Breast epithelium (tissue), 4 donors: Measurements from ENCODE around the gene ARHGAP4. TPM values are rescaled to one million over a fixed set of nuclear protein-coding genes. Genes with fewer than 3 reads are reported as not detected.

Experiments used
- DNase-seq, 2 donors: peaks; one replicate each; pipeline ENCODE4 v3.0.0-alpha.2; 2019; ENCODE audit warnings: low spot score in 2 of 2
- H3K27ac ChIP-seq, 2 donors: fragments of 200-600 bp; sonication (generic) in 1 of 2; one replicate each; pipeline ENCODE4 v1.5.1; 2016 to 2019; ENCODE audit warnings: mild to moderate bottlenecking in 1 of 2
- H3K27me3 ChIP-seq, 2 donors: fragments of 200-600 bp; sonication (generic) in 1 of 2; one replicate each; pipeline versions ENCODE4 v1.5.1 to v1.6.0; 2017 to 2019; ENCODE audit warnings: control low read depth in 1 of 2, mild to moderate bottlenecking in 1 of 2
- H3K36me3 ChIP-seq: fragments of 200-600 bp; one replicate; pipeline ENCODE4 v1.5.1; 2019
- H3K4me1 ChIP-seq, 2 donors: fragments of 200-600 bp; sonication (generic); one replicate each; pipeline ENCODE4 v1.5.1; 2016 to 2019; ENCODE audit warnings: control low read depth in 1 of 2
- H3K4me3 ChIP-seq, 3 donors: fragments of 200-600 bp; sonication (generic); 1 replicate in 2 of 3; 2 replicates in 1 of 3; pipeline ENCODE4 v1.5.1; 2016 to 2019; ENCODE audit warnings: mild to moderate bottlenecking in 3 of 3, moderate library complexity in 2 of 3
- H3K9me3 ChIP-seq, 2 donors: fragments of 200-600 bp; sonication (generic) in 1 of 2; one replicate each; pipeline ENCODE4 v1.5.1; 2016 to 2019; ENCODE audit warnings: control low read depth in 1 of 2
- CTCF ChIP-seq, 3 donors: fragments of 450-650 bp; IDR thresholded peaks; one replicate each; pipeline ENCODE4 v1.5.1; 2016 to 2017; ENCODE audit warnings: antibody characterized with exemption in 3 of 3, mild to moderate bottlenecking in 3 of 3, moderate library complexity in 3 of 3
- POLR2A ChIP-seq: fragments of 450-650 bp; IDR thresholded peaks from one replicate; pipeline ENCODE4 v1.6.1; 2016; ENCODE audit warnings: antibody characterized with exemption, mild to moderate bottlenecking, moderate library complexity
- POLR2AphosphoS5 ChIP-seq, 3 donors: sonication (generic); formaldehyde crosslinking; IDR thresholded peaks; one replicate each; pipeline ENCODE4 v1.6.1; 2017; ENCODE audit warnings: antibody characterized with exemption in 3 of 3
- intact Hi-C: fragments of 100-400 bp; cut with DNase I; formaldehyde crosslinking; loops from one replicate; pipeline ENCODE4 v1.15.1; 2023; ENCODE audit warnings: low total_unique reads
- total RNA-seq, 3 donors: library from RNA; depleted of rRNA; stranded (reverse); fragments of >200 nt; gene quantifications; one replicate each; pipeline ENCODE4 v1.1.0, GENCODE V29; 2016

The ARHGAP4 gene
- total RNA-seq, 3 donors from 2014 or later = 18.4 to 21.5 (median 19.8) TPM

DNA sequence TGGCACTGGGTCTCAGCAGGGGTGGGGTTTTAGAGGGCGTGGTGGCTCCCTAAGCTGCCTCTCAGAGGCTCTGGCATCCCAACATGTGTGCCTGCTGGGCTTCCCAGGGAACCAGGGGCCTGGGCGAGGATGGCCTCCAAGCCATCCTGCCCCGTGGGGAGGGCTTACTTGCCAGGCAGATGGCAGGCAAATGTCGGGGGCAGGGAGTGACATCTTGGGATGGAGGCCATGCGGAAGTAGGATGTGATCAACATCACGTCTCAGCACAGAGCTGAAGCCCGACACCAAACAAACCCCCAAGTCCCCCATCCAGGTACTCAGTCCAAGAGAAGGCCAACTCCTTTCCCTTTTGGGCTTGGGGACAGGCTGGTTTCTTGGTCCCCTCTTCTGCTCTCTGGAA lies 44.8 kb downstream of the ARHGAP4 start:
- H3K27me3 ChIP-seq = peaks cover 6 to 94% of the 10 kb centered on the region in 2 donors

DNA sequence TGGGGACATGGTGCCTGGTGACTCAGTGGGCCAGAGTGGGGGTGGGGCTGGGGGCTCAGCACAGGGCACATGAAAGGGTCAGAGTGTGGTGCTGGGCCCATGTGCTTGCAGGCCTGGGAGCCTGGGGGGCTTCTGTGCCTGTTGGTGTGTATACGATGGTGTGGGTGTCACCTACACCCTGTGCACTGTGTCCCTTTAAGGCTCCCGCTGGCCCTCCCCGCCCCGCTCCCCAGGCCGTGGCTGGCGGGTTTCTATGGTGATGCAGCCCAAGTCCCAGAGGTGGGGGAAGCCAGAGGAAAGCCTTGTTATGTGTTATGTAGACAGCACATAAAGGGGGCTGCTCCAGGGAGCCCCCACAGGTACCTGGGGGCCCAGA lies 45.6 kb downstream of the ARHGAP4 start:
- Histone ChIP-seq H3K9me3 (no peaks in the 10 kb centered on the region), H3K4me1 (no peaks in the 10 kb centered on the region), H3K27ac (no peak overlapping the region), H3K27me3 (peaks cover 5 to 97% of the 10 kb centered on the region in 2 donors), H3K4me3 (no peak overlapping the region), H3K36me3 (no peaks in the 10 kb centered on the region)
- intact Hi-C loops = no loop called here
- DNase-seq = no peak
- TF ChIP-seq CTCF (IDR thresholded peaks at IDR 0.05) (no peak), POLR2A (no peak), POLR2AphosphoS5 (IDR thresholded peaks at IDR 0.05) (no peak)

More for the DNA sequence above, 44.8 kb downstream of the ARHGAP4 start:
- DNase-seq = no peak
- intact Hi-C loops = no loop called here
- TF ChIP-seq POLR2A (no peak), CTCF (IDR thresholded peaks at IDR 0.05) (no peak), POLR2AphosphoS5 (IDR thresholded peaks at IDR 0.05) (no peak)
- no peak overlapping the region for H3K4me3 ChIP-seq
- no peaks in the 10 kb centered on the region for H3K4me1 ChIP-seq
- no peak overlapping the region for H3K27ac ChIP-seq
- no peaks in the 10 kb centered on the region for H3K36me3 ChIP-seq
- H3K9me3 ChIP-seq = no peaks in the 10 kb centered on the region

DNA sequence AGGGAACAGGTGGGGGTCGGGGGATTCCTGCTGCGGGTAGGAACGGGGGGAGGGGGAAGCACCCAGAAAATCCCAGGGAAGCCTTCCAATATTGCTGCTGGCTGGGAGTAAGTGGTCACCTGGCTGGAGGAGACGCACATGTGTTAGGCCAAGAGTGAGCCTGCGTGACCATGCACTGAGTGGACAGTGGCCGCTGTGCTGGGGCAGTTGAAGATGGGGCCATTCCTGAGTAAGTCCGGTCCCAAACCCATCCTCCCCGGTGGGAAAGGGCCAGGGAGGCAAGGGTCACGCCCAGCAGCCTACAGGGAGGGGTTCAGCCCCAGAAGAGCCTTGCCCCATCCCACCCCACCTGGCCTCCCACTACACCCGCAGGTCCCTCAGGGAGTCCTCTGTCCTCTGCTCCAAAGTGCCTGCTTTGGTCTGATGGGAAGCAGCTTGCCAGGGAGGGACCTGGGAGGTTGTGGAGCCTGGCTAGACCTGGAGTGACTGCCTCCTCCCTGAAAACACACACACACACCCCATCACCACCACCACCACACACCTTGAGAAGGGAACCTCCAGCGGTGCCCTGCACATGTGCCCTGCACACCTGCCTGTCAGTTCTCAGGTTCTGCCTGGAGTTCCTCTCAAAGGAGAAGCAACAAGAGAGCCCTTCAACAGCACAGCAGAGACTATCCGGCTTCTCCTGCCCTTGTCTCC lies 46.2 kb downstream of the ARHGAP4 start:
- Histone ChIP-seq H3K9me3 (no peaks in the 10 kb centered on the region), H3K4me3 (no peak overlapping the region), H3K27me3 (peaks cover 3 to 96% of the 10 kb centered on the region in 2 donors), H3K4me1 (no peaks in the 10 kb centered on the region), H3K27ac (no peak overlapping the region), H3K36me3 (no peaks in the 10 kb centered on the region)
- intact Hi-C loops = no loop called here
- TF ChIP-seq CTCF (IDR thresholded peaks at IDR 0.05) = no peak
- TF ChIP-seq POLR2AphosphoS5 (IDR thresholded peaks at IDR 0.05) = no peak
- no peak for TF ChIP-seq POLR2A
- no peak for DNase-seq

DNA sequence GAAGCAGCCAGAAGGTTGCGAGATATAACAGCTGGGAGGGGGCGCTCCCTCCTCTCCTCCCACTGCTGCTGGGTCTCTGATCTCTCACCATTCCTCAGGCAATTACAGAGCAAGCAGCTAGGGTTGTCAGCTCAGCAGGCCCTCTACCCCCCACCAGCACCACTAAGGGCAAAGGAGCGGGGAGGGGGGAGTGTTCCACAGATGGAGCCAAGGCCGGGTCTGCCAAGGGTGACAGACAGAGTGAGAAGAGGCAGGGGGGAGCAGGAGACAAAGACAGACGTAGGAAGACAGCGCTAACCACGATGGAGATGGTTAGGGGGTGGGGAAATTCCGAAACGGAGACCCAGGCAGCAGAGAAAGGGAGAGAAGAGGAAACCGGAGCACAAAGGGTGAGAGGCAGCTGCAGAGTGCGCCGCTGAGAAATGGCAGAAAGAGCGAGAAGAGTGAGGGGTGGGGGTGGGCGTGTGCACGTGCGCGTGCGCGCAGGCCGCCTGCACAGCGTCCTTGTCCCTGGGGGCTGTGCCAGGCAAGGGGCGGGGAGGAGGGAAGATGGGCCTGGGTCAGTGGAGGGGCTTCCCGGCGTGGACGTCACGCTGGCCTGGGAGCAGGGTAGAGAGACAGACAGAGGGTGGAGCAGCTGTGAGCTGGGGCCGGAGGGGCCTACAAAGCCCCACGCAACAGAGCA lies 47.0 kb downstream of the ARHGAP4 start:
- no peak for DNase-seq
- no peaks in the 10 kb centered on the region for H3K36me3 ChIP-seq
- intact Hi-C loops = no loop called here

More for the DNA sequence above, 47.0 kb downstream of the ARHGAP4 start:
- TF ChIP-seq POLR2A = no peak
- no peak for TF ChIP-seq POLR2AphosphoS5 (IDR thresholded peaks at IDR 0.05)
- TF ChIP-seq CTCF (IDR thresholded peaks at IDR 0.05) = no peak
- Histone ChIP-seq H3K9me3 (no peaks in the 10 kb centered on the region), H3K27me3 (peaks cover 3 to 94% of the 10 kb centered on the region in 2 donors), H3K4me3 (no peak overlapping the region), H3K4me1 (no peaks in the 10 kb centered on the region), H3K27ac (no peak overlapping the region)
